Type B pancreatic cell (in vitro differentiated cells): ENCODE measurements around the gene ZFPM1. TPM values are rescaled to one million over a fixed set of nuclear protein-coding genes. Genes with fewer than 3 reads are reported as not detected.

ENCODE experiments used
- DNase-seq: peaks from one replicate; pipeline ENCODE4 v3.0.0; 2021; ENCODE audit warnings: mixed read lengths; ENCODE audit not compliant: unreplicated experiment; ENCODE audit errors: extremely low spot score
- H3K27ac Mint-ChIP-seq: 2 replicates; pipeline ENCODE4 v1.8.0; 2021; ENCODE audit warnings: mild to moderate bottlenecking, mixed read lengths
- H3K27me3 Mint-ChIP-seq: 2 replicates; pipeline ENCODE4 v1.8.0; 2021; ENCODE audit warnings: mixed read lengths
- H3K36me3 Mint-ChIP-seq: 2 replicates; pipeline ENCODE4 v1.8.0; 2021; ENCODE audit warnings: mixed read lengths
- H3K4me1 Mint-ChIP-seq: one replicate; pipeline ENCODE4 v1.8.0; 2021; ENCODE audit warnings: mixed read lengths; ENCODE audit not compliant: unreplicated experiment
- H3K4me3 Mint-ChIP-seq: 2 replicates; pipeline ENCODE4 v1.8.0; 2021; ENCODE audit warnings: mild to moderate bottlenecking, mixed read lengths
- H3K9me3 Mint-ChIP-seq: 2 replicates; pipeline ENCODE4 v1.8.0; 2021; ENCODE audit warnings: mixed read lengths
- total RNA-seq: library from RNA; stranded (reverse); gene quantifications from 2 replicates; pipeline ENCODE4 v1.2.1, GENCODE V29; 2021; ENCODE audit warnings: low replicate concordance
- TF ChIP-seq, protein P1 (sequence below): fragments of 200-600 bp; sonication (generic); conservative IDR thresholded peaks from 2 replicates; pipeline ENCODE4 v1.5.0; 2021; ENCODE audit warnings: antibody characterized with exemption, mild to moderate bottlenecking

The ZFPM1 gene
- total RNA-seq, 1 donor from 2014 or later, result 24.0 TPM

DNA sequence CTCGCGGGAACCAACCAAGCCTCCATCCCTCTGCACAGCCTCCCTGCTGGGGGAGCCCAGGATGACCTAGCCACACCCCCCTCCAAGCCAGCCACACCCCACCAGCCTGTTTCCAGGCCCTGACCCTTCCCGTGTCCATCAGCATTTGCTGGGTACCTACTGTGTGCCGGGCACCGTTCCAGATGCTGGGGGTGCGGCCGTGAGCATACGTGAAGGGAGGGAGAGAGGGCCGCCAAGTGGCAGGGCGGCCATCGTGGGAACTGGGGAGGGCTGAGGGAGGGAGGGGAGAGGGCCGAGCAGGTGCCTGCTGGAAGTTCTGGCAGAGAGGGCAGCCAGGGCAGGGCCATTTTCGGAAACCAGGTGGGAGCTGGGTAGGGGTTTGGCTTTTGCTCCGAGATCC is 23.1 kb downstream of the ZFPM1 start:
- H3K9me3 Mint-ChIP-seq, result no peaks in the 10 kb centered on the region
- no peak overlapping the region for H3K4me3 Mint-ChIP-seq
- H3K36me3 Mint-ChIP-seq, result no peaks in the 10 kb centered on the region
- DNase-seq, result no peak
- H3K27ac Mint-ChIP-seq, result no peak overlapping the region
- H3K27me3 Mint-ChIP-seq, result no peaks in the 10 kb centered on the region
- TF ChIP-seq, protein P1, sequence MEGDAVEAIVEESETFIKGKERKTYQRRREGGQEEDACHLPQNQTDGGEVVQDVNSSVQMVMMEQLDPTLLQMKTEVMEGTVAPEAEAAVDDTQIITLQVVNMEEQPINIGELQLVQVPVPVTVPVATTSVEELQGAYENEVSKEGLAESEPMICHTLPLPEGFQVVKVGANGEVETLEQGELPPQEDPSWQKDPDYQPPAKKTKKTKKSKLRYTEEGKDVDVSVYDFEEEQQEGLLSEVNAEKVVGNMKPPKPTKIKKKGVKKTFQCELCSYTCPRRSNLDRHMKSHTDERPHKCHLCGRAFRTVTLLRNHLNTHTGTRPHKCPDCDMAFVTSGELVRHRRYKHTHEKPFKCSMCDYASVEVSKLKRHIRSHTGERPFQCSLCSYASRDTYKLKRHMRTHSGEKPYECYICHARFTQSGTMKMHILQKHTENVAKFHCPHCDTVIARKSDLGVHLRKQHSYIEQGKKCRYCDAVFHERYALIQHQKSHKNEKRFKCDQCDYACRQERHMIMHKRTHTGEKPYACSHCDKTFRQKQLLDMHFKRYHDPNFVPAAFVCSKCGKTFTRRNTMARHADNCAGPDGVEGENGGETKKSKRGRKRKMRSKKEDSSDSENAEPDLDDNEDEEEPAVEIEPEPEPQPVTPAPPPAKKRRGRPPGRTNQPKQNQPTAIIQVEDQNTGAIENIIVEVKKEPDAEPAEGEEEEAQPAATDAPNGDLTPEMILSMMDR, result no peak
- peaks cover 21% of the 10 kb centered on the region for H3K4me1 Mint-ChIP-seq

DNA sequence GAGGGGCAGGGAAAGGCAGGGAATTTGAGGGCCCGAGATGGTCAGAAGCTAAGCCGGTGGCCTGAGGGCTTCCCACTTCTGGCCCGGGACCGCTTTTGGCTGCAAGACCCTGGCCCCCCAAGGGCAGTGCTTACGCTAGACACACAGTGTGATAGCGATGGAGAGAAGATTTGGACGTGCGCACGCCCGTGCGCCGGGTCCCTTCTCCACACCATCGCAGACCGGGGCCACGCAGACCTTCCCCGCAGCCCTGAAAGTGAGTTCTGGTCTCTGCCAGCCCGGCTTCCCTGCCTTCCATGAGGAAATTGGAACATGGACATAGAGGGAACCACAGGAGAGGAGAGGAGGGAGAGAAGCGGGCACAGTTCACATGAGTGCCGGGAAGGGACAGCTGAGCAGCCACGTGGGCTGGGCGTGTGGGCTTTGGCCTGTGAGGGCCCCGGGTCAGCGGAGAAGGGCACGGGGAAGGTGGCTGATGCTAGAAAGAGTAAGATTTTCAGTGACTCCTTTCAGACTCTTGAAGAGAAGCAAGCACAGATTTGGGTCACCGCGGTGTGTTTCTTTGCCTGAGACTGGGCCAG is 23.8 kb downstream of the ZFPM1 start:
- Mint-ChIP-seq H3K36me3 (no peaks in the 10 kb centered on the region), H3K4me3 (no peak overlapping the region), H3K27ac (no peak overlapping the region), H3K27me3 (no peaks in the 10 kb centered on the region), H3K9me3 (no peaks in the 10 kb centered on the region), H3K4me1 (peaks cover 21% of the 10 kb centered on the region)
- DNase-seq, result no peak
- TF ChIP-seq, protein P1, result no peak

DNA sequence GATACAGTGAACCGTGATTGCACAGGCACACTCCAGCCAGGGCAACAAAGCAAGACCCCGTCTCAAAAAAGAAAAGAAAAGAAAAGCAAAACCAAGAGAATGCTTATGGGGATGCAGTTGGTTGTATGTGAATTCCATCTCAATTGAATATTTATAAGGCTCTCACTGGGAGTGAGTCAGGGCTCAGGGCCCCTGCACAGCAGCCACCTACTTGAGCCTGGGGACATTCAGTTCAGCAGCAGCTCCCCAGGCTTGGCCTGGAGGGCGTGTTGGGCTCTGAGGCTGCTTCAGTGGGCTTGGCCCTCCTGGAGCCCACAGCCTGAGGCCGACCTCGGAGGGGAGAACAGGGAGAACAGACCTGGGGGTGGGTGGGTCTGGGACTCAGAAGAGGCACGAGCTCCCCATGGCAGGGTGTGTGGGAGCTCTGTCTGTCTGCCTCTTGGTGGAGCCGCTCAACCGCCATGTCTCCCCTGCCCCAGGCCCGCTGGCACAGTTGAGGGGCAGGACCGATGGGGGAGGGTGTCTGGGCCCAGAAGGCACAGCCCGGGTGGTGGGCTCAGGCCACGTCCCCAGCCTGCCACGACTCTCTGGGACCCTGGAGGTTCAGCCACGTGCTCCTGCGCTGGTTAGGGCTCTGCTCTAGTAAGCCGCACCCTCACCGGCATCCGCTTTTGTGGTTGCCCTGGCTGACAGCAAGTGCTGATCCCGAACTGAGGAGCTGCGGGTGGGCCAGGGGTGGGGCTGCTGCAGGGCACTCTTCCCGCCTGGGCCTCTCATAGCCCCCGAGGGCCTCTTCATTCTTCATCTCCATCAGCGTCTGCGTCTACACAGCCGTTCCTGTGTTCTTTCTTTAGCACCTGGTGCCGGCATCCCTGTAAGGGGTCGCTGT is 24.8 kb downstream of the ZFPM1 start:
- peaks cover 21% of the 10 kb centered on the region for H3K4me1 Mint-ChIP-seq
- H3K27ac Mint-ChIP-seq, result no peak overlapping the region
- no peak for DNase-seq
- TF ChIP-seq, protein P1, result no peak
- H3K36me3 Mint-ChIP-seq, result no peaks in the 10 kb centered on the region
- H3K4me3 Mint-ChIP-seq, result peak overlapping the region; percentile 28
- H3K9me3 Mint-ChIP-seq, result no peaks in the 10 kb centered on the region
- H3K27me3 Mint-ChIP-seq, result no peaks in the 10 kb centered on the region

DNA sequence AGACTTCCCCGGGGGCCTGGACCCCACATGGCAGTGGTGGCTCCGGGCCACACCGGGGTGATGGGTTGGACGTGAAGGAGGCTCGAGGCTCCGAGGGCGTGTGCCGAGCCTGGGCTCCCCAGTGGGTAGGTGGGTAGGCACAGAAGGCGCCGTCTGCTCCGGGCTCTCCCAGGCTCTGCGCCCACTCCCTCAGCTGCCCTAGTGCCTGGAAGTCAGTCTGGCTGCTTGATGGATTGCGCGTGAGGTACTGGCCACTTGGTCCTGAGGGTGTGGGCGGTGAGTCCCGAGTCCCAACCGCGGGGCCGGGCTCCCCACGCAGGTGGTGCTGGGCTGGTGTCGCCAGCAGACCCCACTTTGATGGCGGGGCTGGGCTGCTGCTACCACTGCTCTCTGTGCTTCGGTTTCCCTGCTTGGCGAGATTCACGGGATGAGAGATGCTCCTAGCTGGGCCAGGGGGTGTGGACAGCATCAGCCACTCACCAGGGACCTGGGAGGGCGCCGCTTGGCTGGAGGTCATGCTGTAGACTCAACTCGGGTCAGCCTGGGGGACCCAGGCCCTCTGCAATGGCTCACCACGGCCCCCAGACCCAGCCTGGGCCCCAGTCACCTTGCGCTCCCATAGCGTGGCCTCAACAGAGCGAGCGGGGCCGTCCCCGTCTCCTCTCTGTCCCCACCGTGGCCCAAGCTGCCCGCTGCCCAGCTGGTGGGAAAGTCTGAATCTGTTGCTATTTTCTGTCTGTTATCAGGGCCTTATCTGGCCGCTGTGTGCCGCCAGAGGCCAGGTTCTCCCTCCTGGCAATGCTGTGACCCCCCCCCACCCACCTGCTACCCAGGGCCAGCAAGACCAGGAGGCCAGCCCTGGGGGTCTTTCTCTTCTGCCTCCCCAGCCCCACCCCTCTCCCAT is 26.1 kb downstream of the ZFPM1 start:
- no peak overlapping the region for H3K27ac Mint-ChIP-seq

More for the DNA sequence above, 26.1 kb downstream of the ZFPM1 start:
- H3K36me3 Mint-ChIP-seq, result no peaks in the 10 kb centered on the region
- peaks cover 26% of the 10 kb centered on the region for H3K4me1 Mint-ChIP-seq
- TF ChIP-seq, protein P1, result no peak
- H3K27me3 Mint-ChIP-seq, result no peaks in the 10 kb centered on the region
- DNase-seq, result no peak
- H3K9me3 Mint-ChIP-seq, result no peaks in the 10 kb centered on the region
- H3K4me3 Mint-ChIP-seq, result no peak overlapping the region
